Activated CD8-positive, alpha-beta memory T cell treated with anti-CD3 and anti-CD28 coated beads, Interleukin-2, amount 50 U/mL, for 24 hours (primary cell): Measurements from ENCODE around the gene RAB40B.

Experiments used
- DNase-seq: peaks from one replicate; pipeline ENCODE4 v3.0.0-alpha.2; 2020; ENCODE audit errors: extremely low read depth

Gene RAB40B

DNA sequence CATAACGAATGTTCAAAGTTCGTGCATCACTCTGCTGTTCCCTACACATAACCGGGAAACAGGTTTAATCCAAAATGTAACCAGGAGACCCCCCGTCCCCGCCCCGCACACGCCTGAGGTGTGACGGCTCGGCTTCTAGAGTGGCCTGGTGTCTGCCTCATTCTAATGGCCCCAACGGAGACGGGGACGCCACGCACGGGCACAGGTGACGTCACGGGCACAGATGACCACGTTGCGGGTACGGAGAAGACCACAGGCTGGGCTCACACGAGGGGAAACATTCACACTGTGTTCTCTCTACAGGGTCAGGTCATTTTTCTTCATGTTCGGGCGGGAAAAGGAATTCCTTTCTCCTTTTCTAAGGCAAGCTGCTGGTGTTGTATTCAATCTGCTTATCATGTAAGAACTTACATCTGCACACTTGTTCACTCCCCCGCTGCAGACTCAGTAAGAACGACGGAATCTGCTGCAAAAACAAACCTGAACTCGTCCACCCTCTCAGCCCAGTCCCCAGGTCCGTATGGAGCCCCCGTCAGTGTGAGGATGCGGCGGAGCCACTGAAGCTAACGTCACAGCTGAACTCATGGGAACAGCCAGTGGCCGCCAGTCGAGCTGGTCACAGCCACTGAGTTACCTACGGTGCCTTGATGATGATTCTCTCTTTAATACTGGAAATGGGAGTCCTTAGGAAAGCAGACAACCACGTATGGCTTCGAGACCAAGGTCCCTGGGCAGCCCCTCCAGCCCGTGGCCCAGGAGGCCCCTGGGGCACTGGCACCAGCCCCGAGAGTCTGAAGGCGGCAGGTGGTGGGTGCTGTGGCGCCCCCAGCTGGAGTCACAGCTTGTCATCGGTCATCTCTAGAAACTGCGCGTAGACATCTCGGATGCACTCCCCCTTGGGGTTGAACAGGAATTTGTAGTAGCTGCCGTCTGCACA is 83.1 kb downstream of the RAB40B start:
- DNase-seq: no peak

DNA sequence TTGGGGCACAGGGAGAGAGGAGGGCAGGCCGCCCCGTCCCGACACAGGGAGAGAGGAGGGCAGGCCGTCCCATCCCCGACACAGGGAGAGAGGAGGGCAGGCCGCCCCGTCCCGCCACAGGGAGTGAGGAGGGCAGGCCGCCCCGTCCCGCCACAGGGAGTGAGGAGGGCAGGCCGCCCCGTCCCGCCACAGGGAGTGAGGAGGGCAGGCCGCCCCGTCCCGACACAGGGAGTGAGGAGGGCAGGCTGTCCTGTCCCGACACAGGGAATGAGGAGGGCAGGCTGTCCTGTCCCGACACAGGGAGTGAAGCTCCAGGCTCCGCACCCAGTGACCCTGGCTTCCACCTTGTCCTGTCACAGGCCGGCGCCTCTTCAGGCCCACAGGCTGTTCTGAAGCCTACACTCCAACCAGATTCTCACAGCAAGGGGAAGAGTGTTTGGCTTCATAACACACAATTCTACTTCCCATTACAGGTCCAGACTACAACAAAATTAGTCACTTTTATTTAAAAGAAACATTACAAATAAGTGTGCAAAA is 84.3 kb downstream of the RAB40B start:
- no peak for DNase-seq

DNA sequence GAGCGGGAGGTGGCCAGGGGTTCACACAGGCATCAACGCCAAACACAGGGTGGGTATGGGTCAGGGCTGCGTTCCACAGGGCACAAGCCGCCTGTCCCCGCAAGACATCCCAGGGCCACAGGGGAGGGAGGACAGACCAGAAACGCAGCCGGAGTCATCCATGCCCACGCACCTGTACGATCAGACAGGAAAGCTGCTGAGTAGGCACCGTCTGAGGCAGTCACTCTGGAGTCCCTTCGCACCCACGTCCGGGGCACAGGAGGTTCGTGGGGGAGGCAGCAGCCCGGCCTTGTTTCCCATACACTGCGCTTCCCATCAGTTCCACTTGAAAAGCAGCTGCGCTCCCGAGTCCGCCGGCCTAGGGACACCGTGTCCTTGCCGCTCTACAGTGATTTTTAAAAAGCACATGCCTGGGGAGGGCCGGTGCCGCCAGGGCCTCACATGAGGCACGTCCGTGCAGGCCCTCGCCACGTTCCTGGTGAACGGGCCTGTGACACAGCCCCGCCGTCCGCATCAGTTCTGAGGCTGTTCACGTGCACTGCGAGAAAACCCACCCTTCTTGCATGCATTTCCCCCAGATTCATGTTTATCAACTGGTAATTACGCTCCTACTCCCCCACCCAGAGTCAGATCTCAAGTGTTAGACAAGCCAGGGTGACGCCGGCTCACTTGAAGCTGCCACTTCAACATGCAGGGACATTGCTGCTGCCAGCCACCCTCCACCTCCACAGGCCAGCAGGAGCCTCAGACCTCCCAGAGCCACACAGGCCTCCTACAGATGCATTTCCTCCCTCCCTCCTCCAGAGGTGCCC is 85.0 kb downstream of the RAB40B start:
- no peak for DNase-seq

DNA sequence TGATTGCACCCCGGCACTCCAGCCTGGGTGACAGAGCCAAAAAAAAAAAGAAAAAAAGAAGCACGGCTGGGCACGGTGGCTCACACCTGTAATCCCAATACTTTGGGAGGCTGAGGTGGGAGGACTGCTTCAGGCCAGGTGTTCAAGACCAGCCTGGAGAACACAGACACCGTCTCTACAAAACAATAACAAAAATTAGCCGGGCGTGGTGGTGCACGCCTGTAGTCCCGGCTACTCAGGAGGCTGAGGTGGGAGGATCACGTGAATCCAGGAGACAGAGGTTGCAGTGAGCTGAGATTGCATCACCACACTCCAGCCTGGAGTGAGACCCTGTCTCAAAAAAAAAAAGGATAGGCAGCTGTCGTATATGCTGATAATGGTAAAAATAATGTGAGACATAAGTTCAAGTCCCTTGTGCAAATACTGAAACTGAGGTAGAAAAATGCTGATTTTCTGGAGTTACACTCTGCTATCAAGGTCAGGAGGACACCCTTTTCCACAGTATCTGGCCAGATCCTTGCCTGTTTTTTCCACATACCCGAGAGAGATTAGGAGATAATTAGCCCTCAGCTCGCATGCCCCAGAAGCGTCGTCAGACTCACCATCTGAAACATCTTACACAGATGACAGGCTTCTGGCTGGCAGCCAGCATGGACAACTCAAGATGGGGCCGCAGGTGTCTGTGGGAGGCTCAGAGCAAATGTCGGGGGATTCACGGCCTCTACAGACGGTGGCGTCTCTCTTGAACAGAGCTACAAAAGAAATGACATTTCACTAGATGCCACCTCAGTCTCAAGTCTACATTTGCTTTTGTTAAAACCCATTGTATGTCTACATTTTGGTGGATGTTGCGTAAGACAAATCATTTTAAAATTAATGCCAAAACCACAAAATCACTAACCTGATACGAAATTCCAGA is 87.1 kb downstream of the RAB40B start:
- DNase-seq: no peak

DNA sequence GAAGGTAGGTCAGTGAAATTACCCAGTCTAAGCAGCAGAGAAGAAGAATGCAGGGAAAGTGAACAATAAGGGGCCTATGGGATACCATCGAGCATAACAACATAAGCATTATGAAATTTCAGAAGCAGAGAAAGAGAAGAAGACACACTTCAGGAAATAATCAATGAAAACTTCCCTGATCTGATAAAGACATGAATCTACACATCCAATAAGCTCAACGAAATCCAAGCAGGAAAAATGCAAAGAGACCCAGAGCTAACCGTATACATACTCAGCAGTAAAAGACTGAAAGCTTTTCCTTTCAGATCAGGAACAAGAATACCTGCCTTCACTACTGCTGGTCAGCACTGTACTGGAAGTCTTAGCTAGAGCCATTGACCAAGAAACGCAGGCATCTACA is 88.8 kb downstream of the RAB40B start:
- no peak for DNase-seq

DNA sequence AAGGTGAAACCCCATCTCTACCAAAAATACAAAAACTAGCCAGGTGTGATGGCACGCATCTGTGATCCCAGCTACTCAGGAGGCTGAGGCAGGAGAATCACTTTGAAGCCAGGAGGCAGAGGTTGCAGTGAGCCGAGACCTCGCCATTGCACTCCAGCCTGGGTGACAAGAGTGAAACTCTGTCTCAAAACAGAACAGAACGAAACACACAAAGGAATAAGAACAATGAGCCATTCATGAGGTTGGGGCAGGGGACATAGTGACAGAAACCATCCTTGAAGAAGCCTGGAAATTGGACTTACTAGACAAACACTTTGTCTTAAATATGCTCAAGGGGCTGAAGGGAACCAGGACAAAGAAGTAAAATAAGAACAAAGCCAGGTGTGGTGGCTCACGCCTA is 89.7 kb downstream of the RAB40B start:
- DNase-seq: no peak

DNA sequence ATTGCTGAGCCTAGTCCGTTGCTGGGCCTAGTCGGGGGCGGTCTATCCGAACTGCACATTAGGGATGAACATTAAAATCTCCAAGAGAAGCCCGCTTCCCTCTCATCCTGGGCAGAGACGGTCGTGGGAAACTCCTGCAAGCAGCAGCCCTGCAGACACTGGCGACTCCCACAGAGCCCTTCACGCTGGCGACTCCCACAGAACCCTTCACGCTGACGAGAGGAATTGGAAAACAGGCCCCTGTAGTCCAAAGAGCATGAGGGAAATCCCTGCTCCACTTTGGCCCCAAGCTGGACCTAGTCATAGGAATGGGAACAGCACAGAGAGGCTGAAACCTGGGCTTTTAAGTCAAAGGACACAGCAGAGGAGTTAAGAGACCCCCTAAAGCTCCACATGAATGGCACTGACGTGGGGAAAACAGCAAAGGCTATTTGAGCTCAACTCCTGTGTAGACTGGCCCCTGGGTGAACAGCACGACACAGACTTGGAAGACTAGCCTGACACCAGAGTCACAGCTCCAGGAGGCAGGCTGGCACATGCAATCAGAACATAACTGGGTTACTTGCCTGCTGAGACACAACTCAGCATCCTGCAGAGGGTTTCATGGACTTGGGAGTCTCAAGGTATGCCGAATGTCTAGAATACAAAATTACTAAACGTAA is 92.4 kb downstream of the RAB40B start:
- DNase-seq: no peak
